AG04449 (cell line): ENCODE results near the gene CRAT.

Experiments
- CTCF ChIA-PET: fragments of 350-600 bp; formaldehyde crosslinking; extraction: SDS; loops from one replicate; lab custom pipeline; 2021; ENCODE audit warnings: antibody characterized with exemption; lab: Yijun Ruan, JAX
- POLR2A ChIA-PET: fragments of 400-600, 350-600 bp; formaldehyde crosslinking; extraction: SDS; loops from one replicate; lab custom pipeline; 2020; ENCODE audit warnings: antibody characterized with exemption, inconsistent platforms; lab: Yijun Ruan, JAX
- DNase-seq: peaks from one replicate; pipeline ENCODE4 v3.0.0-alpha.2; 2010; ENCODE audit warnings: low read depth, low spot score
- H3K4me3 ChIP-seq: 2 replicates; pipeline ENCODE4 v1.5.1; 2011; ENCODE audit warnings: low read depth, mild to moderate bottlenecking, control low read depth, low read length
- CTCF ChIP-seq: IDR thresholded peaks from one replicate; pipeline ENCODE4 v1.5.1; 2011; ENCODE audit warnings: mild to moderate bottlenecking, moderate library complexity, low read length, control low read depth, inconsistent platforms; ENCODE audit not compliant: insufficient read depth; ENCODE audit errors: missing control alignments

CRAT gene

GRCh38 chr9:129100383-129101169 is 10.0 kb downstream of the CRAT start:
- no peak for TF ChIP-seq CTCF
- ChIA-PET POLR2A (no interaction called here), CTCF (interaction anchor here (1.5 to 1.7 kb wide), 2 partner anchors 10 to 524 kb away, joined by 4 read pairs; no protein-coding TSS in a partner anchor)
- DNase-seq, result no peak
- H3K4me3 ChIP-seq, result no peak overlapping the region

GRCh38 chr9:129098328-129098727 is 12.3 kb downstream of the CRAT start:
- H3K4me3 ChIP-seq, result no peak overlapping the region
- ChIA-PET CTCF (interaction anchor here (1.7 to 2.1 kb wide), 2 partner anchors 33 to 526 kb away, joined by 5 to 6 read pairs; no protein-coding TSS in a partner anchor), POLR2A (no interaction called here)
- no peak for DNase-seq
- no peak for TF ChIP-seq CTCF

- no peak for TF ChIP-seq CTCF
- no peak for DNase-seq
- ChIA-PET POLR2A (no interaction called here), CTCF (interaction anchor here (1.7 to 2.1 kb wide), 3 partner anchors 8 to 527 kb away, joined by 5 to 9 read pairs (median 6); no protein-coding TSS in a partner anchor)
- no peak overlapping the region for H3K4me3 ChIP-seq
These were observed 12.8 kb downstream of the CRAT start for GRCh38 chr9:129097671-129098306.

- ChIA-PET POLR2A (interaction anchor here (1.1 kb wide), 1 partner anchor 15 kb away, joined by 5 read pairs; the partner anchor contains the start of gene DOLPP1), CTCF (interaction anchor here (1.8 kb wide), 1 partner anchor 10 kb away, joined by 9 read pairs; no protein-coding TSS in a partner anchor)
- H3K4me3 ChIP-seq, result no peak overlapping the region
- DNase-seq, result no peak
- no peak for TF ChIP-seq CTCF
These were observed 14.7 kb downstream of the CRAT start for GRCh38 chr9:129095908-129096307.

GRCh38 chr9:129095170-129095667 is 15.4 kb downstream of the CRAT start:
- TF ChIP-seq CTCF, result no peak
- no peak for DNase-seq
- POLR2A ChIA-PET, result interaction anchor here (1.1 kb wide), 1 partner anchor 15 kb away, joined by 5 read pairs; the partner anchor contains the start of gene DOLPP1
- CTCF ChIA-PET, result interaction anchor here (0.9 to 1.0 kb wide), 2 partner anchors 8 to 14 kb away, joined by 3 to 5 read pairs; no protein-coding TSS in a partner anchor
- H3K4me3 ChIP-seq, result no peak overlapping the region
